GM12874 (cell line): ENCODE results near the gene MYLK.

Experiments
- TF ChIP-seq, protein P1 (sequence below): IDR thresholded peaks from 2 replicates; pipeline ENCODE4 v1.5.1; 2011; ENCODE audit warnings: low read depth, mild to moderate bottlenecking, control low read depth, low read length, moderate library complexity; ENCODE audit not compliant: insufficient read depth

Gene MYLK

DNA sequence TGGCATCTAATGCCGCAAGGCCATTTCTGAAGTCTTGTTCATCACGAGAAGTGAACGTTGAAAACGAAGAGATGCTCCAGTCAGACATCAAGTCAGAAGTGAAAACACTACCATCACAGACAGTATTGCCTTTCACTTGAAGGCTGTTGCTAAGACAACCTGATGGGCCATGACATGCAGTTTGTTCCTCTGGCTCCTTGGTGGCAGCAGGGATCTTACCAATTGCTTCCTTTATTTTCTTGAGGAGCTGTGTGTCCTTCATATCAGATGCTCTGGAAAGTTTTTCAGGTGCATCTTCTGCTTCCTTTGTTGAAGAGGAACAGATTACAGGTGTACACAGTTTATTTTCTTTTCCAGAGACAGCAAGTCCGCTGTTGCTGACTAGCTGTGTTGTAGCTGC is 30.7 kb upstream of the MYLK start:
- TF ChIP-seq, protein P1, sequence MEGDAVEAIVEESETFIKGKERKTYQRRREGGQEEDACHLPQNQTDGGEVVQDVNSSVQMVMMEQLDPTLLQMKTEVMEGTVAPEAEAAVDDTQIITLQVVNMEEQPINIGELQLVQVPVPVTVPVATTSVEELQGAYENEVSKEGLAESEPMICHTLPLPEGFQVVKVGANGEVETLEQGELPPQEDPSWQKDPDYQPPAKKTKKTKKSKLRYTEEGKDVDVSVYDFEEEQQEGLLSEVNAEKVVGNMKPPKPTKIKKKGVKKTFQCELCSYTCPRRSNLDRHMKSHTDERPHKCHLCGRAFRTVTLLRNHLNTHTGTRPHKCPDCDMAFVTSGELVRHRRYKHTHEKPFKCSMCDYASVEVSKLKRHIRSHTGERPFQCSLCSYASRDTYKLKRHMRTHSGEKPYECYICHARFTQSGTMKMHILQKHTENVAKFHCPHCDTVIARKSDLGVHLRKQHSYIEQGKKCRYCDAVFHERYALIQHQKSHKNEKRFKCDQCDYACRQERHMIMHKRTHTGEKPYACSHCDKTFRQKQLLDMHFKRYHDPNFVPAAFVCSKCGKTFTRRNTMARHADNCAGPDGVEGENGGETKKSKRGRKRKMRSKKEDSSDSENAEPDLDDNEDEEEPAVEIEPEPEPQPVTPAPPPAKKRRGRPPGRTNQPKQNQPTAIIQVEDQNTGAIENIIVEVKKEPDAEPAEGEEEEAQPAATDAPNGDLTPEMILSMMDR, result no peak

DNA sequence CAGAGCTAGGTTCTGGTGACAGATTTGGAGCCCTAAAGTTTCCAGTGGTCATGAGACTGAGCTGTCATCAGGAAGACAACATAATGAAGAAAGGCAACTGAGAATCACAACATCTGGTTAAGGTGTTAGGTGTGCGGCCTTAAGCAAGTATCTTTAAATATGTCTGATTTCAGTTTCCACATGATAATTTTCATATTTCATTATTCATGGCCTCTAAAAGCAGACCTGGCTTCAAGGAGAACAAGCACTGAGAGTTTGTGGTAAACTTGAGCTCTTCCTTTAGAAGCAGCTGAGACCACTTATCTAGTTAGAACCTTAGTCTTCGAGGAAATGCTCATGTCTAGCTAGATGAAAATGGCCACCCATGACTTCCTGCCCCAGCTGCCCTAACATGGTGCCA is 25.7 kb upstream of the MYLK start:
- TF ChIP-seq, protein P1, result no peak

DNA sequence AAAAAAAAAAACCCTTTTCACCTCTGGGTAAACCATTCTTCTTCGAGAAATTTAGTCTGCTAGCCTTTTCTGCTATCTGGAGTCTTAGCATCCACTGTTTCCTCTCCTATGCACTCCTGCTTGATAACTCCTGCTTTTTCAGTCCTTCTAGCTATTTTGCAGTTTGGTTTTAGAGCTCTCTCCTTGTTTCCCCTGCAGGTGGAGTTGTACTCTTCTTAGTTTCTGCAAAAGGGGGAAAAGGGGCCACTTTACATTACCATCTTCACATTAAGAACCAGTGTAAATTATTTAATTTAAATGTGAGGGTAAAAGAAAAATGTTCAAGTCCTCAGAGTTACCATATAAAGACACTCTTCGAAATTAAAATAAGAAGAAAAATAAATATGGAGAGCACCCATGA is 23.6 kb upstream of the MYLK start:
- TF ChIP-seq, protein P1, result no peak

DNA sequence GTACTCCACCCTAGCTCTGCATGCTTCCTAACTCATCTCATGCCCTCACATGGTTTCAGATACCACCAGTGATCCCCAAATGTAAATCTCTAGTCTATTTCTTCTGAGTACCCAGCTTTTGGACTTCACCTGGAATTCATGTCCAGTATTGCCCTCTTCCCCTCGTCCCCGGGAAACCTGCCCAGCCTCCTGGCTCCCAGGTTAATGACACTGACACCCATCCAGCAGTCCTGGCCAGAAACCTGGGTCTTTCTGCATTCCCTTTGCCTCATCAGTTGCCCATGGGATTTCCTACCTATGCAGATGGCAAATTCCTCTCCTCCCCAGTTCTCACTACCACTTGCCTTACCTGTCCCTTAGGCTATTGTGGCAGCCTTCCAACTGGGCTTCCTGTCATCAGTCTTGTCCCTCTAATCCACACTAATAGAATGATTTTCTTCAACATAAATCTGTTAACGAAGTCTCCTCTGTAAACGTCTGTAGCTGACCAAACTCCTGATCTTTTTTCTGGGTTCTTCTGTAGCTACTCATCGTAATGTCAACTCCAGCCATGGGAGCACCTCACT is 15.3 kb upstream of the MYLK start:
- TF ChIP-seq, protein P1, result no peak

DNA sequence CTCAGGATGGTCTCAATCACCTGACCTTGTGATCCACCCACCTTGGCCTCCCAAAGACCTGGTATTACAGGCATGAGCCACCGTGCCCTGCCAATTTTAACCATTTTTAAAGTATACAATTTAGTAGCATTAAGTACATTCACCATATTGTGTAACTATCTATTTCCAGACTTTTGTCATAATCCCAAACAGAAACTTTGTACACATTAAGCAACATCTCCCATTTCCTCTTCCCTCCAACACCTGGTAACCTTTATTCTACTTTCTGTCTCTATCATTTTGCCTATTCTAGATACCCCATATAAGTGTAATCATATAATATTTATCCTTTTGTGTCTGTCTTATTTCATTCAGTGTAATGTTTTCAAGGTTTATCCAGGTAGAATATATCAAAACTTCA is 8.9 kb upstream of the MYLK start:
- TF ChIP-seq, protein P1, result no peak

DNA sequence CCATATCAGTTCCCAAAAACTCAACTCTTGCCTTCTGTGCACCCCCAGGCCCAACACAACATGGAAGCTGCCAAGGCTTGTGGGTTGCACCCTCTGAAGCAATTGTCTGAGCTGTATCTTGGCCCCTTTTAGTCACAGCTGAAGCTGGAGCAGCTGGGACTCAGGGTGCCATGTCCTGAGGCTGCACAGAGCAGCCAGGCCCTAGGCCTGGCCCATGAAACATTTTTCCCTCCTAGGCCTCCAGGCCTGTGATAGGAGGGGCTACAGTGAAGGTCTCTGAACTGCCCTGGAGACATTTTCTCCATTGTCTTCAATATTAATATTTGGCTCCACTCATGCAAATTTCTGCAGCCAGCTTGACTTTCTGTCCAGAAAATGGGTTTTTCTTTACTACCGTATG is 8.1 kb upstream of the MYLK start:
- TF ChIP-seq, protein P1, result no peak

DNA sequence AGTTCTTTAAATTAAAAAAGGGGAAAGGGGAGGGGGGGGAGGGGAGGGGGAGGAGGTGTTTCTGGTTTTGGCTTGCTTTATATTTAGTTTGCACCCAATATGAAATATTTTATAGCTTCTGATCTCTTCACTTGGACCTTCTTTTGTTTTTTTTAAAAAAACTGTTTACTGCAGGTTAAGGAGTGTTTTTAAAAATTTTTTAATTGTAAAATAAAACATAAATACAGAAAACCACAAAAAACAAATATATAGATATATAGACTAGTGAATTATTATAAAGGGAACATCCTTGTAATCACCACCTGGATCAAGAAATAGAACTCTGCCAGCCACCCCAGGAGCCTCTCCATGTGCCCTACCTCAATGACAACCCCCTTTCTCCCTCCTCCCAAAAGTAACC is 861 bp upstream of the MYLK start:
- TF ChIP-seq, protein P1, result no peak

DNA sequence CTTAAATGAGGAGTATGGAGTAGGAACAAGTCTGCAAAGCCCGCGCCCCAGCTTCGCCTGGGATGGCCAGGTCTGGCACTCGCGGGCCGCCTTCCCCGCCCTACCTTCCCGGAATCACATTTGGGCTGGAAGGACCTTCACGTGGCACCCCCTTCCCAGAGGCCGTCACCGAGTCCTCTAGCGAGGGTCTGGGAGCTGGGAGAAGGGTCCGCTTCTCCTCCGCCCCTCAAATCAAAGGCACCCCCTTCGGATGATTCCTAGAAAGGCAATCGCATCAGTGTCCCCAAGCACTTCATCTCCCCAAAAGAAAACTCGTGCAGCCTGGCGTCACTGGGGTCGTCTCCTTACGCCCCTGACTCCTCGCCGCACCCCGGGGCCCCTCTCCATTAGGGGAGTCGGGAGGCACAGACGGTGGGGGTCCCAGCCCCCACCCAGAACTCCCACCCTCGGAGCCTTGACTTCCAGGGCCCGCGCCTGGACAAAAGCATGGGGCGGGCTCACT is 380 bp downstream of the MYLK start:
- TF ChIP-seq, protein P1, result no peak
